GM21576 (cell line): ENCODE results near the gene SYNGR3.

Experiments used
- ATAC-seq: cut with Tn5 transposase; IDR thresholded peaks from one replicate; pipeline ENCODE4 v1.9.1; 2021; ENCODE audit warnings: mild to moderate bottlenecking, moderate library complexity; ENCODE audit not compliant: unreplicated experiment

SYNGR3 gene

GRCh38 chr16:1976216-1976520, 13.6 kb upstream of the SYNGR3 start:
- no peak for ATAC-seq

- ATAC-seq: no peak
Observed at GRCh38 chr16:1976951-1977874, 12.6 kb upstream of the SYNGR3 start.

- no peak for ATAC-seq
Observed at GRCh38 chr16:1977875-1978268, 11.9 kb upstream of the SYNGR3 start.

- no peak for ATAC-seq
Observed at GRCh38 chr16:1978476-1979120, 11.2 kb upstream of the SYNGR3 start.

GRCh38 chr16:1979271-1980029, 10.3 kb upstream of the SYNGR3 start:
- ATAC-seq: no peak

DNA sequence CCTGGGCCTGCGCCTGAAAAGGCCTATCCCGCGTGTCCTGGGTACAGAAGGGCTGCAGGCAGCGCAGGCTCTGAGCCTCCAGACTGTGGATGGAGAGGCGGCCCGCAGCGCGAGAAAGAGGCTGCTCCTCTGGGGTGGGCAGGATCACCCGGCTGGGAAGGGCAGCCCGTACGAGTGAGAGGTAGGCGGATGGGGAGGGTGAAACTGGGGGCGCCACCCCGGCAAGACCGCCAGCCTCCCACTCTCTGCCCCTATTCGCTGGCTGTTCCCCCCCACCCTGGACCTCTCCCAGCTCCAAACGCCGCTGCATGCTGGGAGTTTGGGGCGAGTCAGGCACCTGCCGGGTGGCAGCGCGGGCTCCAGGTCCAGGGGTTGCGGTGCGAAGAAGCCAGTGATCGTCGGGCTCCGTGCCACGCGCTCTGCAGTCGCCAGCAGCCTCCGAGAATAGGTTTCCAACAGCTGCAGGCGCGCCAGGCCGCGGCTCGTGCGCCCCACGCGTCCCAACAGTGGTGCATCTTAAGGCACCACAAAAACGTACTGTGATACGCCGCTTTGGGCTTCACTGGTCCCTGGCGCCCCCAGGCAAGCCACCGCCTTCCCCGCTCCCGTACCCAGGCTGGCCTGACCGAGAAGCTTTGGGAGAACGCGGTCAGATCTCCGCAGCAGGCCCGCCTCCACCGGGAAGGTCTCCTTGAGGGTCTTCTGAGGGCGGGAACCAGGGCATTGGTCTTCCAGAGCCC, 9.6 kb upstream of the SYNGR3 start:
- no peak for ATAC-seq

DNA sequence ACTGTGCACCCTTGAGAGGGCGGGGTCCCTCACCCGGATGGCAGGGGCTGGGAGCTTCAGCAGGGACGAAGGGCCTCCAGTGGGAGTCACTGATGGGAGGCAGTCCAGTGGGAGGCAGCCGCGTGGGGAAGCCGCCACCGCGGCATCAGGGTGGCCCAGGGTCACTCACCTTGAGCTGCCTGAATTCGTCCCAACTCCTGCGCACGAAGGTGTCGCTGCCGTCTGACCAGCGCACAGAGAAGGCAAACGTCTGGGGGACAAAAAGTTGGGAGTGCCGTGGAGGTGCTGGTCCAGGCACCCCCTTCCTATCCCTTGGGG, 9.0 kb upstream of the SYNGR3 start:
- ATAC-seq: no peak

GRCh38 chr16:1981398-1981836, 8.4 kb upstream of the SYNGR3 start, which contains the start of gene NOXO1:
NOXO1 (minus strand) TSS chr16:1981469; CDS start chr16:1981179, 290 bp downstream.
- ATAC-seq: no peak

DNA sequence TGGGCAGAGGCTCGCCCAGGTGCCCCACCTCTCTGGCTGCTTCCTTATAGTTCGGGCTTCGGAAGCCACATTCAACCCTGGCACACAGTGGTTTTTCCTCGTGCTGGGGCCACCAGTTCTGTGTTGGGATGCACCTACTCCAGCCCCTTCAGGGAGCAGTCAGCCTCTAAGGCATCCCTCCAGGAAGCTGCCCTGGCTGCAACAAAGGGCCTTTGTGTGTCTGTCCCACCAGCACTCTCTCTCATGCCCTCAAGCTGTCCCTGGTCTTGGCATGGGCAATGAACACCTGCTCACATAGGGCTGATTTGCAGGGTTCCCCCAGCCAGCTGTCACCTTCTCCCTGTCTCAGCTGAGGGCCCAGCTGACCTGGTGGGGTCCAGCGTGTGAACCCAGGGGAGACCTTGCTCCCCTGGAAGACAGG, 7.7 kb upstream of the SYNGR3 start:
- ATAC-seq: no peak

- no peak for ATAC-seq
Observed at GRCh38 chr16:1982991-1983543, 6.7 kb upstream of the SYNGR3 start.

GRCh38 chr16:1983544-1984346, 6.0 kb upstream of the SYNGR3 start, which contains the start of gene GFER:
GFER (plus strand) TSS chr16:1984193; CDS start chr16:1984219, 26 bp downstream.
- peak; percentile 73 for ATAC-seq

DNA sequence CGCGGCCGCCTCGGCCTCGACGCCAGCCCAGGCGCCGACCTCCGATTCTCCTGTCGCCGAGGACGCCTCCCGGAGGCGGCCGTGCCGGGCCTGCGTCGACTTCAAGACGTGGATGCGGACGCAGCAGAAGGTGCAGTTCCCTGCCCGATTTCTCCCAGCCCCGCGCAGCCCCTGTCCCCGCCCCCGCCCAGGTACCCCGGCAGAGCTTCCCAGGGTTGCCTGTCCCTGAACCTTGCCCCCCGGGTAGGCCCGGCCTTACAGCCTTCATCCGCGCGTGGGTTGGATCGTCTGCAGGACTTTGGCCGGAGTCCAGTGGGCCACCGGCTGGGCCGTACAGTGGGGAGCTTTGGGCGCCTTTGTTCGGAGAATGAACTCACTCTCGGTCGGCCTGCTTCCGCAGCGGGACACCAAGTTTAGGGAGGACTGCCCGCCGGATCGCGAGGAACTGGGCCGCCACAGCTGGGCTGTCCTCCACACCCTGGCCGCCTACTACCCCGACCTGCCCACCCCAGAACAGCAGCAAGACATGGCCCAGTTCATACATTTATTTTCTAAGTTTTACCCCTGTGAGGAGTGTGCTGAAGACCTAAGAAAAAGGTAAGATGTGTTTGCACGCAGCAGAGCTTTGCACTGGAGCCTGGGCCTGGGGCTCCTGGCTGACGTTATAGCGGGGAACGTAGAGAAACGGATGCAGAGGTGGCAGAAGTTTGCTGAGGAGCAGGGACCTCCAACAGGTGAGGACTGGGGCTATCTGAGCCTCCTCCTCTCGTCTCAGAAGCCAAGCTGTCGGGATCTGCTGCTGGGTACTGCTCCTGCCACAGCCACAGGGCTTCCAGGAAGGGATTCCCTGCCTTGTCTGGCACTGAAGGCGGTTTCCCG, 5.2 kb upstream of the SYNGR3 start:
- no peak for ATAC-seq

DNA sequence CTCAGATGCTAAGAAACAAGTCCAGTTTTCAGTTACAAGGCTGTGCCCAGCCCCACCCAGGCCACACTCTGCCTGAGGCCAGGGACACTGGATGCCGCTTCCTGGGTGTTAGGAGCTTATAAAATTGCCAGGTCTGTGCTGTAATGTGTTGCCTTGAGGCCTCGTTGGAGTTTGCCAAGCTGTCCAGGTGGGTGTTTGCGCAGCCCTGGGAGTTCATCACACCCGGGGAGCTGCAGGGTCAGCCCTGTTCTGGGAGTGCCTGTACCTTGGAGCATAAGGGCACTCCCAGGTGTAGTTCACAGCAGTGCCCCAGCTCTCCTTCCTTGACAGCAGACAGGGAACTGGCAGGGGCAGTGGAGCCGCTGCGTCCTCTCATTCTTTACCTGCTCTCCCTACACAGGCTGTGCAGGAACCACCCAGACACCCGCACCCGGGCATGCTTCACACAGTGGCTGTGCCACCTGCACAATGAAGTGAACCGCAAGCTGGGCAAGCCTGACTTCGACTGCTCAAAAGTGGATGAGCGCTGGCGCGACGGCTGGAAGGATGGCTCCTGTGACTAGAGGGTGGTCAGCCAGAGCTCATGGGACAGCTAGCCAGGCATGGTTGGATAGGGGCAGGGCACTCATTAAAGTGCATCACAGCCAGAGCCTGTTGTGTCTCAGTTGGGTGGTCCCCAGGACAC, 4.2 kb upstream of the SYNGR3 start:
- no peak for ATAC-seq

DNA sequence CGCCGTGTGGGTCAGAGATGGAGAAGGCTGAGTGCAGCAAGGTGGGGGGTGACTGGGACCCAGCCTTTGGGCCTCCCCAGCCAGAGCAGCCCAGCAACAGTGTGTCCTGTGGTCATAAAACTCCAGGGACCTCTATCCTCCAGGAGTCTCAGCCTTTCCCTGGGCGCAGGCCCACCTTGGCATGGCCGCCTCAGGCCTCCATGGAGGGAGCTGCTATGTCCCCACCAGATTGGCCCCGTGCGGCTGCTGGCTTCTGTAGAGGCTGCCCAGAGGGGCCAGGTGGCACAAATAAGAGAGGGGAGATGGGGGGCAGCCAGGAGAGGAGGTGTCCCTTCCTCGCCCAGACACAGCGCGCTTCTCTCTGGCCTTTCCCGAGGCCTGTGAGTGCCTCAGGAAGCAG, 2.6 kb upstream of the SYNGR3 start:
- ATAC-seq: no peak

DNA sequence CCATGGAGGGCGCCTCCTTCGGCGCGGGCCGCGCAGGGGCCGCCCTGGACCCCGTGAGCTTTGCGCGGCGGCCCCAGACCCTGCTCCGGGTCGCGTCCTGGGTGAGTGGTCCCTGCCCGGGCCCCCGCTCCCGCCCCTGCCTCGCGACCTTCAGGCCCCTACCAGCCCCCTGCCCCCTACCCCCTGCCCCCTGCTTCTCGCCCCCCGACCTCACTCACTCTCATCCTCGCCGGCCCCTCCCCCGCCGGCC, 256 bp downstream of the SYNGR3 start:
- ATAC-seq: no peak

DNA sequence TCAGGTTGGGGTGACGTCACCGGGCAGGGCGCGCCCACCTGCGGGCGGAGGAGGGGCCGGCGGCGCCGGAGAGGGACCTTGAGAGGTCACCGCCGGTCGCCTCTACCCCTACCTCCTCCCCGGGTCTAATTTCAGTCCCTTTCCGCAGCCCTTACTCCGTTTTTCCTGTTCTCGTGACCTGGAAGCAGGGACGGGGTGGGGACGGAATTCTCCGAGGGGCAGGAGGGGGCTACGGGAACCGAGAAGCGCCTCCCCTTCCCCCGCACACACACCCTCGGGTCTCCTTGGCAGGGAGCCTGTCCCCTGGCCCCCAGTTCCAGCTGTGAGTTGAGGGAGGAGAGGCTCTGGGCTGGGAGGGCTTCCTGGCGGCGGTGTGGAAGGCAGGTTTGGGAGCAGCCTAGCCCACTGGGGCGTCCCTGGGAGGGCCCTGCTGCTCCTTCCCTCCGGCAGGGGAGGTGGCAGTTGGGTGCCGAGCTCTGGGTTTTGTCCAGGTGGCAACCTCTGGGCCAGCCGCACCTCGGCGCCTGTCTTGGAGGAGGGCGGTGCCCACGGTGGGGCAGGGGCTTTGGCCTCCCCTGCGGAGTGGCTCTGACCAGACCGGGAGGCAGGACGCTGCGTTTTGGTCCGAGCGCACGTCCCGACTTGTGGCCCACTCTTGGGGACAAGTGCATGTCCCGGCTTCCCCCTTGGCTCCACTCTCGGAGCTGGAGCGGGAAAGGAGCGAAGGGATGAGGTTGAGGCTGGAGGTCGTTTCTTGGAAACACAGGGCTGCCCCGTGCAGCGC, 773 bp downstream of the SYNGR3 start:
- no peak for ATAC-seq

- peak; percentile 28 for ATAC-seq
Observed at GRCh38 chr16:1991135-1991551, 1.4 kb downstream of the SYNGR3 start.

DNA sequence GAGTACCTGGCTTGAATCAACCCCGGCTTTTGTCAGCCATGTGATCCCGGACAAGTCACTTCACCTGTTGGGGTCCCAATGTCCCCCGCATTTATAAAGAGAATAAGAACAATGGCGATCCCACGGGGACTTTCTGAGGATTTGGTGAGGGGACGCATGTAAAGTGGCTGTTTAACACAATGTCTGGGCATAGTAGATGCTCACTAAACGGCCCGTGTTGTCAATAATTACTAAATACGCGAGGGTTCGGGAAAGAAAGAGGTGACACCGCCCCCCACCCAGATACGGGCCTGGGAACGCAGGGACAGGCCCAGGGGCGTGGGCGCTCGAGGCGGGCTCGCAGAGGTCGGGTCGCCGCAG, 1.8 kb downstream of the SYNGR3 start:
- ATAC-seq: no peak
